IPS-18c (cell line): ENCODE results near the gene BCL2L12.
"Not testable (repeated sequence)": the region's sequence is repeated elsewhere in the genome, so short reads cannot be mapped to it uniquely, and the experiment has no call there.

ENCODE experiments used
- H3K4me3 ChIP-seq: 2 replicates; pipeline ENCODE4 v1.7.0; 2013; ENCODE audit warnings: low read depth, mild to moderate bottlenecking, low read length, moderate library complexity; ENCODE audit not compliant: insufficient read depth
- H3K9me3 ChIP-seq: one replicate; pipeline ENCODE4 v1.6.1; 2013; ENCODE audit warnings: mild to moderate bottlenecking, low read length, moderate library complexity; ENCODE audit not compliant: control insufficient read depth, insufficient read depth

Gene BCL2L12

GRCh38 chr19:49665351-49666119 lies at the start of gene BCL2L12, which contains the start of gene IRF3:
TSS of gene BCL2L12 (plus strand) at chr19:49665933. CDS start at chr19:49666693, 760 bp downstream.
TSS of gene IRF3 (minus strand) at chr19:49665857. CDS start at chr19:49664838, 1,019 bp downstream.
- Histone ChIP-seq H3K4me3 (peak within 1 kb of the TSS; percentile 83), H3K9me3 (no peaks in the 10 kb centered on the region)

GRCh38 chr19:49616532-49616931 lies 49.2 kb upstream of the BCL2L12 start:
- H3K9me3 ChIP-seq, result no peaks in the 10 kb centered on the region

GRCh38 chr19:49616945-49617344 lies 48.8 kb upstream of the BCL2L12 start:
- Histone ChIP-seq H3K9me3 (no peaks in the 10 kb centered on the region), H3K4me3 (no peak overlapping the region)

More at GRCh38 chr19:49616532-49616931, 49.2 kb upstream of the BCL2L12 start:
- H3K4me3 ChIP-seq, result no peak overlapping the region

- H3K4me3 ChIP-seq, H3K9me3 ChIP-seq: not testable (repeated sequence)
Measured at GRCh38 chr19:49617860-49618259, 47.9 kb upstream of the BCL2L12 start.

- Histone ChIP-seq H3K9me3 (no peaks in the 10 kb centered on the region), H3K4me3 (no peak overlapping the region)
Measured at GRCh38 chr19:49624967-49625910, 40.5 kb upstream of the BCL2L12 start.

- Histone ChIP-seq H3K4me3 (no peak overlapping the region), H3K9me3 (no peaks in the 10 kb centered on the region)
Measured at GRCh38 chr19:49626226-49626625, 39.5 kb upstream of the BCL2L12 start.

- H3K9me3 ChIP-seq, result no peaks in the 10 kb centered on the region
- H3K4me3 ChIP-seq, result no peak overlapping the region
Measured at GRCh38 chr19:49629659-49630058, 36.1 kb upstream of the BCL2L12 start.

GRCh38 chr19:49631014-49631588 lies 34.6 kb upstream of the BCL2L12 start:
- no peak overlapping the region for H3K4me3 ChIP-seq
- no peaks in the 10 kb centered on the region for H3K9me3 ChIP-seq

GRCh38 chr19:49631610-49632192 lies 34.0 kb upstream of the BCL2L12 start:
- no peaks in the 10 kb centered on the region for H3K9me3 ChIP-seq
- H3K4me3 ChIP-seq, result no peak overlapping the region

- Histone ChIP-seq H3K4me3 (no peak overlapping the region), H3K9me3 (no peaks in the 10 kb centered on the region)
Measured at GRCh38 chr19:49632576-49632975, 33.2 kb upstream of the BCL2L12 start.

- H3K4me3 ChIP-seq, H3K9me3 ChIP-seq: not testable (repeated sequence)
Measured at GRCh38 chr19:49633273-49633672, 32.5 kb upstream of the BCL2L12 start.

- Histone ChIP-seq H3K4me3 (no peak overlapping the region), H3K9me3 (no peaks in the 10 kb centered on the region)
Measured at GRCh38 chr19:49635530-49636232, 30.1 kb upstream of the BCL2L12 start.

GRCh38 chr19:49636233-49636932 lies 29.4 kb upstream of the BCL2L12 start:
- Histone ChIP-seq H3K4me3 (no peak overlapping the region), H3K9me3 (no peaks in the 10 kb centered on the region)

- Histone ChIP-seq H3K9me3 (no peaks in the 10 kb centered on the region), H3K4me3 (peak overlapping the region; percentile 36)
Measured at GRCh38 chr19:49637821-49638738, 27.7 kb upstream of the BCL2L12 start.

GRCh38 chr19:49639401-49640112 lies 26.2 kb upstream of the BCL2L12 start:
- Histone ChIP-seq H3K9me3 (no peaks in the 10 kb centered on the region), H3K4me3 (peak overlapping the region; percentile 44)
